NK-92 (cell line): ENCODE results near the gene MED13L.

Experiments
- DNase-seq: peaks from one replicate; lab custom pipeline; 2025; ENCODE audit not compliant: unreplicated experiment; lab: John Stamatoyannopoulos, UW

Gene MED13L

GRCh38 chr12:116094475-116094874 is 183.0 kb downstream of the MED13L start:
- no peak for DNase-seq

- no peak for DNase-seq
These were observed 183.6 kb downstream of the MED13L start for GRCh38 chr12:116093915-116094314.

GRCh38 chr12:116092776-116093175 is 184.7 kb downstream of the MED13L start:
- DNase-seq = no peak

GRCh38 chr12:116092162-116092561 is 185.3 kb downstream of the MED13L start:
- DNase-seq = no peak

GRCh38 chr12:116091579-116091978 is 185.9 kb downstream of the MED13L start:
- DNase-seq = no peak

- DNase-seq = no peak
These were observed 187.0 kb downstream of the MED13L start for GRCh38 chr12:116090516-116090915.

- DNase-seq = no peak
These were observed 188.4 kb downstream of the MED13L start for GRCh38 chr12:116089080-116089479.

GRCh38 chr12:116087962-116088361 is 189.5 kb downstream of the MED13L start:
- DNase-seq = no peak

GRCh38 chr12:116087399-116087798 is 190.1 kb downstream of the MED13L start:
- no peak for DNase-seq

GRCh38 chr12:116080415-116080814 is 197.1 kb downstream of the MED13L start:
- DNase-seq = no peak

GRCh38 chr12:116078396-116078795 is 199.1 kb downstream of the MED13L start:
- DNase-seq = no peak

GRCh38 chr12:116077431-116077830 is 200.1 kb downstream of the MED13L start:
- no peak for DNase-seq

- no peak for DNase-seq
These were observed 201.1 kb downstream of the MED13L start for GRCh38 chr12:116076399-116076798.

GRCh38 chr12:116074686-116075085 is 202.8 kb downstream of the MED13L start:
- no peak for DNase-seq

- DNase-seq = no peak
These were observed 205.8 kb downstream of the MED13L start for GRCh38 chr12:116071555-116072230.

GRCh38 chr12:116070444-116070843 is 207.0 kb downstream of the MED13L start:
- DNase-seq = no peak

- no peak for DNase-seq
These were observed 207.6 kb downstream of the MED13L start for GRCh38 chr12:116069943-116070342.

GRCh38 chr12:116068853-116069252 is 208.6 kb downstream of the MED13L start:
- DNase-seq = no peak

- DNase-seq = no peak
These were observed 209.1 kb downstream of the MED13L start for GRCh38 chr12:116068371-116068770.

- no peak for DNase-seq
These were observed 209.6 kb downstream of the MED13L start for GRCh38 chr12:116067892-116068291.

GRCh38 chr12:116066381-116067230 is 210.9 kb downstream of the MED13L start:
- DNase-seq = no peak

GRCh38 chr12:116065606-116066005 is 211.9 kb downstream of the MED13L start:
- DNase-seq = no peak
